Measurements from ENCODE around the gene DOCK9.

Gene DOCK9

GRCh38 chr13:98851276-98851675 lies 126.6 kb downstream of the DOCK9 start:
- no peak overlapping the region for H3K4me3 ChIP-seq (ENCODE audit: low read depth, low read length)
- TF ChIP-seq CTCF (IDR thresholded peaks at IDR 0.05; ENCODE audit: borderline replicate concordance, insufficient read depth, low read depth, low read length) = no peak

- H3K4me3 ChIP-seq (ENCODE audit: low read depth, low read length) = no peak overlapping the region
- TF ChIP-seq CTCF (IDR thresholded peaks at IDR 0.05; ENCODE audit: borderline replicate concordance, insufficient read depth, low read depth, low read length) = no peak
These were observed 129.1 kb downstream of the DOCK9 start for GRCh38 chr13:98848746-98849145.

GRCh38 chr13:98847780-98848179 lies 130.1 kb downstream of the DOCK9 start:
- H3K4me3 ChIP-seq (ENCODE audit: low read depth, low read length) = no peak overlapping the region
- no peak for TF ChIP-seq CTCF (IDR thresholded peaks at IDR 0.05; ENCODE audit: borderline replicate concordance, insufficient read depth, low read depth, low read length)

- no peak for TF ChIP-seq CTCF (IDR thresholded peaks at IDR 0.05; ENCODE audit: borderline replicate concordance, insufficient read depth, low read depth, low read length)
- no peak overlapping the region for H3K4me3 ChIP-seq (ENCODE audit: low read depth, low read length)
These were observed 130.9 kb downstream of the DOCK9 start for GRCh38 chr13:98846986-98847385.

- TF ChIP-seq CTCF (IDR thresholded peaks at IDR 0.05; ENCODE audit: borderline replicate concordance, insufficient read depth, low read depth, low read length) = no peak
- H3K4me3 ChIP-seq (ENCODE audit: low read depth, low read length) = no peak overlapping the region
These were observed 131.3 kb downstream of the DOCK9 start for GRCh38 chr13:98846521-98846920.

- no peak for TF ChIP-seq CTCF (IDR thresholded peaks at IDR 0.05; ENCODE audit: borderline replicate concordance, insufficient read depth, low read depth, low read length)
- no peak overlapping the region for H3K4me3 ChIP-seq (ENCODE audit: low read depth, low read length)
These were observed 132.1 kb downstream of the DOCK9 start for GRCh38 chr13:98845742-98846141.

GRCh38 chr13:98844021-98844420 lies 133.8 kb downstream of the DOCK9 start:
- TF ChIP-seq CTCF (IDR thresholded peaks at IDR 0.05; ENCODE audit: borderline replicate concordance, insufficient read depth, low read depth, low read length) = no peak
- no peak overlapping the region for H3K4me3 ChIP-seq (ENCODE audit: low read depth, low read length)
